Activated CD4-positive, CD25-positive, alpha-beta regulatory T cell treated with anti-CD3 and anti-CD28 coated beads, Interleukin-2, amount 50 U/mL, for 24 hours (primary cell): Measurements from ENCODE around the gene MEDAG.

Experiments
- ATAC-seq, 2 donors: fragments of 150-1000 bp; cut with Tn5 transposase; one replicate each; pipeline ENCODE4 v1.10.0; 2021; ENCODE audit warnings: mild to moderate bottlenecking in 1 of 2, moderate library complexity in 1 of 2

The MEDAG gene

GRCh38 chr13:30959678-30960077 is 53.6 kb downstream of the MEDAG start:
- no peak for ATAC-seq

GRCh38 chr13:30963791-30964190 is 57.7 kb downstream of the MEDAG start:
- no peak for ATAC-seq

GRCh38 chr13:30965380-30965779 is 59.3 kb downstream of the MEDAG start:
- no peak for ATAC-seq

GRCh38 chr13:30966101-30966500 is 60.0 kb downstream of the MEDAG start:
- ATAC-seq: no peak

- no peak for ATAC-seq
Observed at GRCh38 chr13:30968846-30969245, 62.8 kb downstream of the MEDAG start.

GRCh38 chr13:30971575-30971974 is 65.5 kb downstream of the MEDAG start:
- no peak for ATAC-seq

- ATAC-seq: no peak
Observed at GRCh38 chr13:30972888-30973377, 66.9 kb downstream of the MEDAG start.

GRCh38 chr13:30974350-30974749 is 68.3 kb downstream of the MEDAG start:
- ATAC-seq: no peak
